NCI-H2029 (cell line): ENCODE measurements around the gene FSD1.

ENCODE experiments used
- DNase-seq: peaks from one replicate; lab custom pipeline; 2025; lab: John Stamatoyannopoulos, UW

The FSD1 gene

DNA sequence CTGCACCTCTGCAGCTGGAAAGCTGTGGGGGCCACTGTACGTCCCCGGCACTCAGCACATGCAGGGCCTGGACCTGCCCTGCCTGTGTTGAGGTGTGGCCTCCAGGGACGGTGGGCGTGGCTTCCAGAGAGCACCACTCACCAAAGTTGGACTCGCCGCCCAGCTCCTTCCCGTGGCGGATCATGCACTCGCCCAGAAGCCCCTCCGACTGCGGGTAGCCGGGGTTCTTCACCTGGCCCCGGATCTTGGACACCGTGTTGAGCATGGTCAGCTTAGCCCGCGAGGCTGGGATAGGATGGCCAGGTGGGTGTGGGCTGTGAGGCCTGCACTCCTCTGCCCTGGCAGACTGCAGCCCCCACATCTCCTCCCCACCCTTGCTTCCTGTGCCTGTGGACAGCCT, 60.9 kb downstream of the FSD1 start:
- no peak for DNase-seq

DNA sequence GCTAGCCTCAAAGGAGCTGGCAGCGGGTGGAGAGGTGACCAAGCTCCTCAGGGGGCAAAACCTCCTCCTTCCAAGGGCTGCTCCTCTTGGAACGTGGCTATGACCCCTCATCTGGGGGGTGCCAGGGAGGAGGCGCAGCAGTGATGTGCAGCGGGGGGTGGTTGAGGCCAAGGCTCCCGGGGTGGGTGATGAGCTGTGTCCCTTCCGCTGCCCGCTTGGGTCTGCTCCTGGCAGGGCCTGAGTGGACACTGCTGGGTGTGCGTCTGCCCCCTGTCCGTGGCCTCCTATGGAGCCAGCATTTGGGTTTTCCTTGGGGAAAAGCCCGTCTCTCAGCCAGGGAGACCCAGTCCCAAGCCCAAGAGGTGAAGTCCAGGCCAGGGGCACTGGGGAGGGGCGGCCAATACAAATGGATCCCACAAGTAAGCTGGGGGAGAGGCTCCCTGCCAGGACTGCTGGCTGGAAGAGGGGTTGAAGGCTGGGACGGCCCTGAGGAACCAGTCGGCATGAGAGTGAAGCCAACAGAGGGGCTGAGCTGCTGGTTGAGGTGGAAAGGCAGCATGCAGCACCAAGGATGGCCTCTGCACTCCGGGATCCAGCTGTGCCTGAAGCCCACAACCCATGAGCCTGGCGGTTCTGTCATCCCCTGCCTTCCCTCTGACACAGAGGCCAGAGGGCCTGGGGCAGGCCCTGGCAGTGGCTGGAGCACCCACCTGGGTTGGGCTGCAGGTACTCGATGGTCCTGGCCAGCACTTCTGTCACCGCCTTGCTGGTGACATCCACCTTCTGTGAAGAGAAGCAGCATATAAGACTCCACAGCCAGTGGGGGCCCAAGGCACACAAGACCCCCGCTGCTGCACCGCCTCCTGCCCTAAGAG, 61.6 kb downstream of the FSD1 start:
- DNase-seq = no peak

DNA sequence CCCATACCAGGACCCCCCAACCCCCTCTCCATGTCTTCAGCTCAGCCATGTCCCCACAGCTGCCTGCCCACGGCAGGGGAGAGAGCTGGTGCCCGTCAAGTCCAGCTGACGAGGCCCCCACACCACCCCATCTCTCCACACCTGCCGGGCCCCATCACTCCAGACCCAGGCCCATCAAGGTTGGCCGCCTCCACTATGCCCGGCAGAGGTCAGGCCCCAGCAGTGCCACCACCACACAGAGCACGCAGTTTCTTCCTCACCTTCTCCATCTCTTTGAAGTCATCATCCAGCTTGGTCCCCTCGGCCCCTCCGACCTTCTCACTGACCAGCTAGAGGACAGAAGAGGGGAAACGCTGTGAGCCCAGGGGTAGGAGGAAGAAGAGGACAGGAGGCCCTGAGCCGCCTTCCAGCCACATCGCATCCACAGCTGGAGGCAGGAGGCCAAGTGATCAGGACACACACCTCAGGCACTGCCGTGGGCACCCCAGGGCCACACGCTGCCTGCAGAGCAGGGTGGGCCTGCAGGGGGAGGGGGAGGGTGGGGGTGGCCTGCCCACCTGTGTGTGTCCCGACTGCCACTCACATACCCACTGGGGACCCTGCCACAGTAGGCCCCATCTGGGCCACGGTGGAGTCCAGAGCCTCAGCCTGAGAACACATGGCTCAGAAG, 62.4 kb downstream of the FSD1 start:
- no peak for DNase-seq

DNA sequence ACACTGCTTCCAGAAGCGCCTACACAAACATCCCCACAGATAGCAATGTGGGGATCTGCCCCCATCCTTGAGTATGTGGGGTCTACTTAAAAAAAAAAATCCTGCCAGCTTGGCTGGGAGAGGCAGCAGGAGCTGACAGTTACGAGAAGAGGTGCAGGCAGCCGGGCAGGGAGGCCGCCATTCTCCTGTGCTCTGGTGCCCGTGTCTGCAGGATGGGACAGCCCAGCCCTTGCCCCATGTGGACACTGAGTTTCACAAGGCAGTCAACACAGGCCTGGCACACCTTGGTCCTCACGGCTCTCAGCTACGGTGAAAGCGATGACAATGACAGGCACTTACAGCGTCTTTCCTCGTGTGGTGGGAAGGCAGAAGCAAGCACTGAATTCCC, 62.9 kb downstream of the FSD1 start:
- no peak for DNase-seq

DNA sequence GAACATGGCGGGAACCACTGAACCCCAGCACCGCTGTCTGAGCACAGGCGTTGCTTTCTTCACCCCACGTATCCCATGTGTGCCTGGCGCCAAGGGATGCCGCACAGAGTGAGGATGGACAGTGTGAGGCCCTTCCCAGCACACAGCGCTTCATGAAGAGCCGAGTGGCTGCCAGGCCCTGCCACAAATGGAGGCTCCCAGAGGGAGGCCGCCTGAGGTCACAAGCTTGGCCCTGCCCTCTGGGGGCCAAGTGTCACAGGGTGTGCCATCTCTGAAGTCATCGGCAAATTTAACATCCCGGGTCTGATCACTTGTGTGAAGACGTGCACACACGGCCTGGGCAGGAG, 63.4 kb downstream of the FSD1 start:
- no peak for DNase-seq

GRCh38 chr19:4368128-4368820, 63.9 kb downstream of the FSD1 start:
- DNase-seq = no peak

DNA sequence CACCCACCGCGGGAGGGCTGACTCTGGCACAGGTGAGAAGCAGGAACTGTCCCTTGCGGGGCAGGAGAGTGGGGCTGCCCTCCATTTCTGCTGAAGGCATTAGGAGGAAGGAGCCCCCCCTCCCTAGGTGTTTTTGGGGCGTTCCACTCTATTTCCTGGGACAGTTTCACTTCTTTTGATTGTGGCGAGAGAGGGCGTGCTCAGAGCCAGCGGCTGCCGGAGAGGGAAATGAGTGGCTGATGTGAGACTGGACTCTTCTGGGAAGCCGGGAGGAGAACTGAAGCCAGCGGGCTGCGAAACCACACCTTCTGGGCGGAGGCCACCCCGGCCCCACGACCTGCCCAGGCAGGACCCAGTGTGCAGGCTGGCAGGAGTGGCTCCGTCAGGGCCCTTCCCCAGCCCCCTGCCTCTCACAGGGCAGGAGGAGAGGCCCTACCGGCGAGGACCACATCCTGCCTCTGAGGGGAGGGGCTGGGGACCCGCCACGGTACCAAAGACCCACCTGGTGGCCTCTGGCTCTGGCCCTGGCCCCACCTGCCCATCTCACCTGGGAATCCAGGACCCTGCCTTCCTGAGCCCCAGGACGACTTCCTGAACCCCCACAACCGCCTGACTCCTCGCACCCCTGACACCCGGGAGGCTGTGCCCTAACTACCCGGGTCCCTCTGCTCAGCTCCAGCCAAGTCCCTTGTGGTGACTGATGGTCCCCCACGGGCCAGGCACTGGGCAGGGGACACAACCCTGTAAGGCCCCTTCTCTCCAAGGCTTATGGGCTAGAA, 64.9 kb downstream of the FSD1 start:
- DNase-seq = no peak

GRCh38 chr19:4369888-4370260, 65.5 kb downstream of the FSD1 start:
- DNase-seq = no peak

- DNase-seq = no peak
Measured at GRCh38 chr19:4370418-4371041, 66.1 kb downstream of the FSD1 start.

DNA sequence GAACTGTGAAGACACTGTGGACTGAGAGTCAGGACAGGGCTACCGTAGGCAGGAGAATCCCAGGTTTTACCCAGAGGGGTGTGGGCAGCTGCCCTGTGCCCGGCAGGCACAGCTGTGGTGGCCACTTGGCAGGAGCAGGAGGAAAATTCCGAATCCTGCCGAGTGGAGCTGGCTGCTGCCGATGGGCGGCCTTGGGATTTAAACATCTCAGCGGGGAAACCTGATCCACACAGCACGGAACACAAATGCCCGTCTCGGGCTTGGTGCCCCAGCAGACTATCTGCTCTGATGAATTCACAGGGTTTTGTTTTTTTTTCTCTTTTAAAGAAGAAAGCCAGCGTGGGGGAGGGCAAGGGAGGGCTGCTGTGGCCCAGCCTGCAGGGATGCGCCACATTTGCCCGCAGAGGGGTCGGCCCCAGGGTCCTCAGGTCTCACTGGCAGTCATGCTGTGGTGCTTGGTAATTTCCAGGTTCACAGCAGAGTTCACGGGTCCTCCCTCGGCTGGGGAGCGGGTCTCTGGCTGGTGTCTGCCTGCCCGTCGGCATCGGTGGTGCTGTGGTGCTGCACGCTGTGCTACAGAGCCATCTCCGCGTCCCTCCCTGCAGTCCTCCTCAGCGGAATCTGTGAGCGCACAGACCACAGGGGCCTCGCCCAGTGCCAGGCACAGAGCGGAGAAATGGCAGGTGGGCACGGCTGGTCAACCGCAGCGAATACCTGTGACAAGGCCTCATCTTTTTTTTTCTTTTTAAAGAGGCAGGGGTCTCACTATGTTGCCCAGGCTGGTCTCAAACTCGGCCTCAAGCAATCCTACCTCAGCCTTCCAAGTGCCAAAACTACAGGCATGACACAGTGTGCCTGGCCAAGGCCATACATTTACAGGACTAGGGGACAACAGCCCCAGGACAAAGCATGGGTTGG, 67.1 kb downstream of the FSD1 start:
- no peak for DNase-seq

DNA sequence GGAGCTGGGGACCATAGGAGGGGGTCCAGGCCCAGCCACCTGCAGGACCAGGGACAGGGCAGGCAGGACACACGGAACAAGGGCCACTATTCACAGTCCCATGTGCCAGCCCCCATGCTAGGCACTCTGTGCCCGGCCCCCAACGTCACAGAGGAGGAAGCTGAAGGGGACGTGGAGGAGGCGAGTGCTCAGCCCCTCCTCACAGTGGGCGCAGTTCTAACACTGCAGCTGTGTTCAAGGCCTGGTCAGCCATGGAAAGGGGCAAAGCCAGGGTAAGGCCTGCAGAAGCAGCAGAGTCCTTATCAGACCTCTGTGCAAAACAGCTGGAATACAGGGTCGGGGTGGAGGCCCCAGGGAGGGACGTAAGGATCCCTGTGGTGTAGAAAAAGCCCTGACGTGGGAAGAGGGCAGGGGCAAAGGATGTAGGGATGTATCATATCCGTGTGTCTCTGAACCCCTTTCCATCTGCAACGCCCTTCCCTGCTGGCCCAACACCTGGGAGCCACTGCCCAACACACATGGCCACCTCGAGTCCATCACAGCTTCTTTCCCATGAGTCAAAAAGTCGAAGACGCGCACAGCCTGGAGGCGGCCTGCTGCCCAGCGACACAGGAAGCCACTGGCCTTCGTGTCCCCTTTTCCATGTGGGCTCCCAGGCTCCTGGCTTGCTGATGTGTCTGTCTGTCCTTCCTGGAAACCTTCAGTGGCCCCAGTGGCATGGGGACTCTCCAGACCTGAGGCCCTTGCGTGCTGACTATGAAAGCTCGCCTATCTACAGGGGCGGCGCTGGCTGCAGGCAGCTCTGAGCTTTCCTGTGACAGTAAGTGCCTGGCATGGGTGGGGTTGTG, 68.0 kb downstream of the FSD1 start:
- no peak for DNase-seq

DNA sequence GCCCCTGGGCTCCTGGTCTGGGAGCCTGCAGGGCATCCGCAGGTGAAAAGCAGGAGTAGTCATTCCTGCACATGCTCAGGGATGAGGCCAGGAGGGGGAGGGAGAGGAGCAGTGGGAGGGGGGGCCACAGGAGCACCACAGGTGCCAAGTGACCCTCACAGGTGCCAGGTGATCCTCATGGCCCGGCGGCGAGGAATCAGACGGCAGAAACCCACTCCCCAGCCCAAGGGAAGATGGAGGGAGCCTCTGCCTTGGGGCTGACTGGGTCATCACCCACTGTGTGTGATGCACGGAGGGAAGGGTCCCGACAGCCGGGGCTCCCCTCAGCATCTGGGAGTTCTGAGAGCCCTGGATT, 68.6 kb downstream of the FSD1 start:
- no peak for DNase-seq
